Stimulated activated CD4-positive, alpha-beta T cell treated with anti-CD3 and anti-CD28 coated beads, TNF-alpha, amount 100 ng/mL, for 48 hours (primary cell): ENCODE measurements around the gene ARFGAP2.
A peak's percentile ranks its signal among the peaks of the same experiment; 100 is the strongest.

ENCODE experiments used
- DNase-seq, 3 donors: peaks; one replicate each; pipeline ENCODE4 v3.0.0-alpha.2; 2020; ENCODE audit warnings: low read depth in 3 of 3

Gene ARFGAP2

GRCh38 chr11:47171061-47171838 lies 5.4 kb downstream of the ARFGAP2 start:
- DNase-seq, result no peak

GRCh38 chr11:47166368-47166767 lies 10.3 kb downstream of the ARFGAP2 start:
- DNase-seq, result no peak

GRCh38 chr11:47165253-47165840 lies 11.3 kb downstream of the ARFGAP2 start:
- DNase-seq, result no peak

GRCh38 chr11:47164321-47164720 lies 12.4 kb downstream of the ARFGAP2 start:
- no peak for DNase-seq

- DNase-seq, result no peak
Observed at GRCh38 chr11:47163898-47164297, 12.8 kb downstream of the ARFGAP2 start.

GRCh38 chr11:47163193-47163592 lies 13.5 kb downstream of the ARFGAP2 start:
- no peak for DNase-seq

- no peak for DNase-seq
Observed at GRCh38 chr11:47162426-47162825, 14.3 kb downstream of the ARFGAP2 start.

- DNase-seq, result no peak
Observed at GRCh38 chr11:47161890-47162289, 14.8 kb downstream of the ARFGAP2 start.

GRCh38 chr11:47161134-47161854 lies 15.4 kb downstream of the ARFGAP2 start:
- DNase-seq, result peak; percentile 24 to 49 (median 28)

- DNase-seq, result no peak
Observed at GRCh38 chr11:47160753-47161133, 15.9 kb downstream of the ARFGAP2 start.

GRCh38 chr11:47158242-47158641 lies 18.4 kb downstream of the ARFGAP2 start:
- DNase-seq, result no peak

GRCh38 chr11:47157805-47158204 lies 18.9 kb downstream of the ARFGAP2 start:
- no peak for DNase-seq

- no peak for DNase-seq
Observed at GRCh38 chr11:47156951-47157350, 19.7 kb downstream of the ARFGAP2 start.

- no peak for DNase-seq
Observed at GRCh38 chr11:47156333-47156732, 20.3 kb downstream of the ARFGAP2 start.

- DNase-seq, result no peak
Observed at GRCh38 chr11:47155879-47156278, 20.8 kb downstream of the ARFGAP2 start.

GRCh38 chr11:47154616-47155570 lies 21.8 kb downstream of the ARFGAP2 start:
- DNase-seq, result no peak

GRCh38 chr11:47152953-47153950 lies 23.4 kb downstream of the ARFGAP2 start:
- peak in 2 of 3 donors; percentile 25 to 37 for DNase-seq

GRCh38 chr11:47152126-47152952 lies 24.3 kb downstream of the ARFGAP2 start:
- no peak for DNase-seq

GRCh38 chr11:47149782-47150181 lies 26.9 kb downstream of the ARFGAP2 start:
- no peak for DNase-seq
